ENCODE results near the gene TEC.

The TEC gene

GRCh38 chr4:48180234-48180633, 89.4 kb downstream of the TEC start:
- no peak overlapping the region for H3K9ac ChIP-seq
- H3K4me1 ChIP-seq (ENCODE audit: low read depth, poor library complexity, severe bottlenecking), result no peaks in the 10 kb centered on the region
- TF ChIP-seq CTCF (conservative IDR thresholded peaks at IDR 0.05; ENCODE audit: low read depth, low read length), result no peak
- H3K79me2 ChIP-seq (ENCODE audit: insufficient read depth, low read depth), result no peaks in the 10 kb centered on the region
- H3K36me3 ChIP-seq (ENCODE audit: insufficient read depth), result no peaks in the 10 kb centered on the region
- no peaks in the 10 kb centered on the region for H4K20me1 ChIP-seq (ENCODE audit: insufficient read depth)
- no peak overlapping the region for H3K4me2 ChIP-seq
- no peak overlapping the region for H2AFZ ChIP-seq (ENCODE audit: low read depth)
- no peak overlapping the region for H3K27ac ChIP-seq
- no peak overlapping the region for H3K4me3 ChIP-seq (IDR thresholded peaks at IDR 0.05; ENCODE audit: insufficient read depth, low read depth, low read length)
- H3K27me3 ChIP-seq (ENCODE audit: insufficient read depth, low read depth), result no peaks in the 10 kb centered on the region

- no peak for TF ChIP-seq CTCF (conservative IDR thresholded peaks at IDR 0.05; ENCODE audit: low read depth, low read length)
- Histone ChIP-seq H3K27me3 (ENCODE audit: insufficient read depth, low read depth) (no peaks in the 10 kb centered on the region), H2AFZ (ENCODE audit: low read depth) (no peak overlapping the region), H3K27ac (no peak overlapping the region), H3K9ac (no peak overlapping the region), H4K20me1 (ENCODE audit: insufficient read depth) (no peaks in the 10 kb centered on the region), H3K4me2 (no peak overlapping the region), H3K4me1 (ENCODE audit: low read depth, poor library complexity, severe bottlenecking) (no peaks in the 10 kb centered on the region), H3K79me2 (ENCODE audit: insufficient read depth, low read depth) (no peaks in the 10 kb centered on the region), H3K36me3 (ENCODE audit: insufficient read depth) (no peaks in the 10 kb centered on the region), H3K4me3 (IDR thresholded peaks at IDR 0.05; ENCODE audit: insufficient read depth, low read depth, low read length) (no peak overlapping the region)
Observed at GRCh38 chr4:48178931-48179330, 90.7 kb downstream of the TEC start.

GRCh38 chr4:48175806-48176205, 93.8 kb downstream of the TEC start:
- Histone ChIP-seq H3K4me2 (no peak overlapping the region), H4K20me1 (ENCODE audit: insufficient read depth) (no peaks in the 10 kb centered on the region), H2AFZ (ENCODE audit: low read depth) (no peak overlapping the region), H3K27ac (no peak overlapping the region), H3K79me2 (ENCODE audit: insufficient read depth, low read depth) (no peaks in the 10 kb centered on the region), H3K36me3 (ENCODE audit: insufficient read depth) (no peaks in the 10 kb centered on the region), H3K27me3 (ENCODE audit: insufficient read depth, low read depth) (no peaks in the 10 kb centered on the region), H3K4me1 (ENCODE audit: low read depth, poor library complexity, severe bottlenecking) (no peaks in the 10 kb centered on the region), H3K9ac (no peak overlapping the region), H3K4me3 (IDR thresholded peaks at IDR 0.05; ENCODE audit: insufficient read depth, low read depth, low read length) (no peak overlapping the region)
- TF ChIP-seq CTCF (conservative IDR thresholded peaks at IDR 0.05; ENCODE audit: low read depth, low read length), result no peak

- no peak overlapping the region for H3K4me2 ChIP-seq
- no peak overlapping the region for H3K9ac ChIP-seq
- H2AFZ ChIP-seq (ENCODE audit: low read depth), result no peak overlapping the region
- H4K20me1 ChIP-seq (ENCODE audit: insufficient read depth), result no peaks in the 10 kb centered on the region
- TF ChIP-seq CTCF (conservative IDR thresholded peaks at IDR 0.05; ENCODE audit: low read depth, low read length), result no peak
- H3K27ac ChIP-seq, result no peak overlapping the region
- no peaks in the 10 kb centered on the region for H3K36me3 ChIP-seq (ENCODE audit: insufficient read depth)
- no peaks in the 10 kb centered on the region for H3K4me1 ChIP-seq (ENCODE audit: low read depth, poor library complexity, severe bottlenecking)
- H3K4me3 ChIP-seq (IDR thresholded peaks at IDR 0.05; ENCODE audit: insufficient read depth, low read depth, low read length), result no peak overlapping the region
- H3K27me3 ChIP-seq (ENCODE audit: insufficient read depth, low read depth), result no peaks in the 10 kb centered on the region
- H3K79me2 ChIP-seq (ENCODE audit: insufficient read depth, low read depth), result no peaks in the 10 kb centered on the region
Observed at GRCh38 chr4:48175328-48175727, 94.3 kb downstream of the TEC start.
